ENCODE data around the gene ADAMTS7. TPM values are rescaled to one million over a fixed set of nuclear protein-coding genes. Genes with fewer than 3 reads are reported as not detected.
"Not testable (repeated sequence)": the region's sequence is repeated elsewhere in the genome, so short reads cannot be mapped to it uniquely, and the experiment has no call there.

The ADAMTS7 gene
- total RNA-seq, result under 1 TPM; 0.10 to 0.21 TPM

- DNase-seq, result peak; percentile 63
- H3K9me3 Mint-ChIP-seq, result peaks cover 4% of the 10 kb centered on the region
- peak within 1 kb of the TSS; percentile 70 for H3K4me3 Mint-ChIP-seq
- H3K27me3 Mint-ChIP-seq, result peaks cover 56% of the 10 kb centered on the region
- H3K36me3 Mint-ChIP-seq, result peaks cover 4% of the 10 kb centered on the region
- peak within 1 kb of the TSS; percentile 10 for H3K27ac Mint-ChIP-seq
- peaks cover 3% of the 10 kb centered on the region for H3K4me1 Mint-ChIP-seq
These were observed at the start of gene ADAMTS7 for GRCh38 chr15:78811124-78811824. TSS of gene ADAMTS7 (minus strand) at chr15:78811464. CDS start at chr15:78811220, 244 bp downstream.

GRCh38 chr15:78859971-78860719 is 48.9 kb upstream of the ADAMTS7 start:
- H3K27me3 Mint-ChIP-seq, result peaks cover 6% of the 10 kb centered on the region
- H3K36me3 Mint-ChIP-seq, result no peaks in the 10 kb centered on the region
- peak; percentile 72 for DNase-seq
- H3K4me3 Mint-ChIP-seq, result peak overlapping the region; percentile 81
- peaks cover 8% of the 10 kb centered on the region for H3K4me1 Mint-ChIP-seq
- no peaks in the 10 kb centered on the region for H3K9me3 Mint-ChIP-seq
- peak overlapping the region; percentile 85 for H3K27ac Mint-ChIP-seq

- no peak overlapping the region for H3K27ac Mint-ChIP-seq
- no peaks in the 10 kb centered on the region for H3K9me3 Mint-ChIP-seq
- peaks cover 6% of the 10 kb centered on the region for H3K27me3 Mint-ChIP-seq
- no peak overlapping the region for H3K4me3 Mint-ChIP-seq
- H3K36me3 Mint-ChIP-seq, result no peaks in the 10 kb centered on the region
- H3K4me1 Mint-ChIP-seq, result peaks cover 11% of the 10 kb centered on the region
- DNase-seq, result no peak
These were observed 44.5 kb upstream of the ADAMTS7 start for GRCh38 chr15:78855746-78856145.

- Mint-ChIP-seq H3K4me1 (peaks cover 7% of the 10 kb centered on the region), H3K4me3 (no peak overlapping the region)
These were observed 43.6 kb upstream of the ADAMTS7 start for GRCh38 chr15:78854833-78855372.

GRCh38 chr15:78853500-78853899 is 42.2 kb upstream of the ADAMTS7 start:
- Mint-ChIP-seq H3K27me3 (no peaks in the 10 kb centered on the region), H3K9me3 (no peaks in the 10 kb centered on the region), H3K4me1 (peaks cover 6% of the 10 kb centered on the region), H3K4me3 (no peak overlapping the region), H3K36me3 (no peaks in the 10 kb centered on the region), H3K27ac (no peak overlapping the region)
- DNase-seq, result no peak

More at GRCh38 chr15:78854833-78855372, 43.6 kb upstream of the ADAMTS7 start:
- no peak overlapping the region for H3K27ac Mint-ChIP-seq
- H3K36me3 Mint-ChIP-seq, result no peaks in the 10 kb centered on the region
- H3K9me3 Mint-ChIP-seq, result no peaks in the 10 kb centered on the region
- no peak for DNase-seq
- no peaks in the 10 kb centered on the region for H3K27me3 Mint-ChIP-seq

- H3K4me3 Mint-ChIP-seq, result no peak overlapping the region
- no peaks in the 10 kb centered on the region for H3K27me3 Mint-ChIP-seq
These were observed 39.9 kb upstream of the ADAMTS7 start for GRCh38 chr15:78850941-78851755.

GRCh38 chr15:78850352-78850751 is 39.1 kb upstream of the ADAMTS7 start:
- H3K27me3 Mint-ChIP-seq, result no peaks in the 10 kb centered on the region
- no peaks in the 10 kb centered on the region for H3K9me3 Mint-ChIP-seq
- H3K4me1 Mint-ChIP-seq, result peaks cover 3% of the 10 kb centered on the region
- DNase-seq, result no peak
- no peak overlapping the region for H3K4me3 Mint-ChIP-seq
- H3K36me3 Mint-ChIP-seq, result no peaks in the 10 kb centered on the region
- H3K27ac Mint-ChIP-seq, result no peak overlapping the region

More at GRCh38 chr15:78850941-78851755, 39.9 kb upstream of the ADAMTS7 start:
- Mint-ChIP-seq H3K36me3 (no peaks in the 10 kb centered on the region), H3K4me1 (peaks cover 6% of the 10 kb centered on the region), H3K9me3 (no peaks in the 10 kb centered on the region), H3K27ac (no peak overlapping the region)
- DNase-seq, result no peak

GRCh38 chr15:78847387-78847906 is 36.2 kb upstream of the ADAMTS7 start:
- not testable (repeated sequence) for DNase-seq, H3K27ac Mint-ChIP-seq, H3K36me3 Mint-ChIP-seq, H3K9me3 Mint-ChIP-seq, H3K4me1 Mint-ChIP-seq, H3K27me3 Mint-ChIP-seq, H3K4me3 Mint-ChIP-seq

GRCh38 chr15:78846906-78847305 is 35.6 kb upstream of the ADAMTS7 start:
- not testable (repeated sequence) for H3K4me1 Mint-ChIP-seq, H3K36me3 Mint-ChIP-seq, DNase-seq, H3K4me3 Mint-ChIP-seq, H3K27ac Mint-ChIP-seq, H3K27me3 Mint-ChIP-seq, H3K9me3 Mint-ChIP-seq

GRCh38 chr15:78842519-78842918 is 31.3 kb upstream of the ADAMTS7 start:
- H3K4me1 Mint-ChIP-seq, result peaks cover 12% of the 10 kb centered on the region
- H3K9me3 Mint-ChIP-seq, result no peaks in the 10 kb centered on the region
- no peak overlapping the region for H3K4me3 Mint-ChIP-seq
- no peaks in the 10 kb centered on the region for H3K27me3 Mint-ChIP-seq
- H3K27ac Mint-ChIP-seq, result no peak overlapping the region
- no peak for DNase-seq
- H3K36me3 Mint-ChIP-seq, result no peaks in the 10 kb centered on the region

- Mint-ChIP-seq H3K27ac (no peak overlapping the region), H3K27me3 (no peaks in the 10 kb centered on the region), H3K9me3 (no peaks in the 10 kb centered on the region), H3K4me3 (no peak overlapping the region), H3K36me3 (no peaks in the 10 kb centered on the region), H3K4me1 (peaks cover 12% of the 10 kb centered on the region)
- no peak for DNase-seq
These were observed 30.6 kb upstream of the ADAMTS7 start for GRCh38 chr15:78841891-78842290.

GRCh38 chr15:78841376-78841706 is 30.1 kb upstream of the ADAMTS7 start:
- H3K9me3 Mint-ChIP-seq, result no peaks in the 10 kb centered on the region
- no peaks in the 10 kb centered on the region for H3K36me3 Mint-ChIP-seq
- H3K4me1 Mint-ChIP-seq, result peaks cover 12% of the 10 kb centered on the region
- H3K27me3 Mint-ChIP-seq, result no peaks in the 10 kb centered on the region
- no peak overlapping the region for H3K4me3 Mint-ChIP-seq
- no peak for DNase-seq
- H3K27ac Mint-ChIP-seq, result peak overlapping the region; percentile 70

- Mint-ChIP-seq H3K27me3 (no peaks in the 10 kb centered on the region), H3K27ac (peak overlapping the region; percentile 70), H3K4me1 (peaks cover 12% of the 10 kb centered on the region), H3K9me3 (no peaks in the 10 kb centered on the region), H3K36me3 (no peaks in the 10 kb centered on the region), H3K4me3 (no peak overlapping the region)
- peak; percentile 14 for DNase-seq
These were observed 29.6 kb upstream of the ADAMTS7 start for GRCh38 chr15:78840661-78841375.

- H3K4me3 Mint-ChIP-seq, H3K27ac Mint-ChIP-seq, DNase-seq, H3K36me3 Mint-ChIP-seq, H3K27me3 Mint-ChIP-seq, H3K9me3 Mint-ChIP-seq: not testable (repeated sequence)
- peaks cover 12% of the 10 kb centered on the region for H3K4me1 Mint-ChIP-seq
These were observed 27.9 kb upstream of the ADAMTS7 start for GRCh38 chr15:78839151-78839550.

Measured in activated naive CD8-positive, alpha-beta T cell treated with anti-CD3 and anti-CD28 coated beads for 36 hours (primary cell).